ENCODE data around the gene RUNX2.
"Not testable (repeated sequence)": the region's sequence is repeated elsewhere in the genome, so short reads cannot be mapped to it uniquely, and the experiment has no call there.

Gene RUNX2

GRCh38 chr6:45531999-45532595 lies 204.0 kb downstream of the RUNX2 start:
- DNase-seq = no peak

DNA sequence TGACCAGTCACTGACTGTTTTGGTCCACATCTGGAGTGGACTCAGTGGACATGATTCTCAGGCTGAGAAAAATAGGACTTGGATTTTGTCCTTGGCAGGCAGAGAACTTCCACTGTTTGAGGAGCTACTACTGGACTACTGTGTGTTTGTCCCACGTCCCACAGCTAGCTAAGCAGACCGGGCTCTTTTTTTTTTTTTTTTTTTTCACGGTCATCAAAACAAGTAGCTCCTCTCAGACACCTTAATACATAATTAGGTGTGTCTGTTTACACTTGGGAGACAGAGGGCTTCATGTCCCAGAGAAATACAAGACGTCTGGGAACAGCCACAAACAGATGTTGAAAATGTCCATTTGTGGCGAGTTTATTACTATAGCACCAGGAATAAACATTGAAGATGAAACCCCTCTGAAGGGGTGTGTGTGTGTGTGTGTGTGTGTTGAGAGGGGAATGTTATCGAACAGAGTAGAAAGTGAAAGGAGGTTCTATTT lies 204.6 kb downstream of the RUNX2 start:
- no peak for DNase-seq

DNA sequence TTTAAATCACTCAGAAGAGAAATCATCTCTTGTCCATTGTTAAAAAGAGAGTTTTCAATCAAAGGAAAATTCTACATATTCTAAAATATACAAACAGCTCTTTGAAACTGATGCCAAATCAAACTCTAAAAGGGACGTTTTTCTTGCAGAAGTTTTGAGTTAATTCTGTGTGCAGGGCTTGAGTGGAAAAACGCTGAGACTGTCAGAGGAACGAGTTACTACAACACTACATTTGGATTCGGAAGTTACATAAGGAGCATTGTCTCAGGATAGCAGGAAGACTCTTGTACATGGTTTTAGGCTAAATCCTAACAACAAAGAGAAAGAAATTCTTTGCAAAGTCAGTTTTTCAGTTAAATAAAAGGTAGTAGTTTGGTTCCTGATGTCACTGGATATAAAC lies 205.3 kb downstream of the RUNX2 start:
- no peak for DNase-seq

DNA sequence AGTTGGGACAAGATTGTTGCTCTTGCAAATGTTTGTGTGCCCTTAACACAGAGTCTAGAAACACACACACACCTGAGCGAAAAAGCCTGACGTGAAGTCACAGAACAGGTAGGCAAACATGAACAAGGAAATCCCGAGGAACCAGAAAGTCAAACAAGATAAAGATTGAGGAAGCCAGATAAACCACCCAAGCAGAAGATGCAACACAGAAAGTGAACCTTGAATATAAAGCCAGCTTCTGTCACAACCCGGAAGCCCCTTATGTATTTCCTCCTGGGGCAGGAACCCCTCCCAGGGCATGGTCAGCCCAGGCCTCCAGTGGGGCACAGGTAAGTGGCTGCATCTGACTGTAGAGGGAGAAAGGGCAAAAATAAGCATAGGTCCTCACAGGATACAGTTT lies 207.8 kb downstream of the RUNX2 start:
- no peak for DNase-seq

- DNase-seq = no peak
Measured at GRCh38 chr6:45537539-45537938, 209.4 kb downstream of the RUNX2 start.

GRCh38 chr6:45538641-45539547 lies 210.8 kb downstream of the RUNX2 start:
- DNase-seq = no peak

GRCh38 chr6:45540375-45540920 lies 212.3 kb downstream of the RUNX2 start:
- no peak for DNase-seq

DNA sequence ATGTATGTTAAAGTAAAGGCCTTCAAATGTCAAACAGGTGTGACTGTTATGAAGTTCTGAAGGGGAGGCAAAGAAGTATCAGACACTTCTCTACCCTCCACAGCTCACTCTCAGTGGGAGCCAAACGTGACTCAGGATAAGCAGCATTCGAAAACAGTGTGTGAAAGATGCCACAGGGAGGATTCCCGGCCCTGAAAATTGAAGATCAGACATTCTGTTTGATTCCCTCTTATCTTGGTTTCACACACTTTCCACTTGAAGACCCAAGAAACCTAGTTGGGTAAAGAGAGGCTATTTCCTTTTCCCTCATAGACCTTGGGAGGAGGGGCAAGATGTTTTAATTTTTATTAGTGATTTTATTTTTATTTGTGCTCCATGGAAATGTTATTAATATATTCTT lies 213.8 kb downstream of the RUNX2 start:
- DNase-seq = no peak

GRCh38 chr6:45543298-45544235 lies 215.4 kb downstream of the RUNX2 start:
- DNase-seq = no peak

GRCh38 chr6:45545416-45545815 lies 217.3 kb downstream of the RUNX2 start:
- DNase-seq = no peak

DNA sequence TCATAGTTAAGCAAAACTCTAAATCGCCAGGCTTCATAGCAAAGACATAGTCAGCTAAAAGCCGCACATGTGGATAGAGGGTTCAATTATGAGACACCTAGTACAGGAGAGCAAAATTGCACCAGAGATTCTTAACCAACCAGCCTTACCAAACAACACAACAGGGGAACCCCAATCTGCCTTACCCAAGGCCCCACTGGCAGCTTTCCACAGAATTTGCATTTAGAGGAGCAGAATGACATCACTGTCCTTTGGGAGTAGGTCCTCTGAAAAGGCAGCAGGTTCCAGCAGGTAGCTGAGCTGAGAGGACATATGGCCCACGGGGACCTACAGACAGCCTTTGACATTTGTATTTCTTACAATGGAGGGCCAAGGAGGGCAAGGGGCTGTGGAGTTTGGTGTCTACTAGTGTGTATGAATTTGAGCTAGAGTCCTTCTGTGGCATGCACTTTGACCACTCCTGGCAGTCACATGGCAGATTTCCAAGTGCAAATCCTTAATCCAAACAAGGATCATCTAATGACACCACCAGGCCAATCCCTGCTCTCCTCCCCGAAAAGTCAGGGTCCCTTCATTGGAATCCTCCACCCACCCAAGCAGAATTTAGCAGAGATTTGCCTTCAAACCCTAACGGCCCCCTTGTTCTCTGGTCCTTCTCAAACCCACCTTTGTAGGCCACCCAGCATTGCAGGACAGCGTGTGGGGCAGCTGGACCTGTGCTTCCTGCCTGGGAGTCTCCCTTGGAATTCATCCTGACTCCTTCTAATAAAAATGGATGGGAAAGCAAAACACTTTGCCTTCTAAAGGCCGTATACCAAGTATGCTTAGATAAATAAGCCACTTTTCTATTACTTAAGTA lies 220.8 kb downstream of the RUNX2 start:
- no peak for DNase-seq

- DNase-seq = no peak
Measured at GRCh38 chr6:45552536-45552935, 224.4 kb downstream of the RUNX2 start.

- DNase-seq = no peak
Measured at GRCh38 chr6:45553730-45554344, 225.7 kb downstream of the RUNX2 start.

GRCh38 chr6:45554591-45554990 lies 226.5 kb downstream of the RUNX2 start:
- no peak for DNase-seq

DNA sequence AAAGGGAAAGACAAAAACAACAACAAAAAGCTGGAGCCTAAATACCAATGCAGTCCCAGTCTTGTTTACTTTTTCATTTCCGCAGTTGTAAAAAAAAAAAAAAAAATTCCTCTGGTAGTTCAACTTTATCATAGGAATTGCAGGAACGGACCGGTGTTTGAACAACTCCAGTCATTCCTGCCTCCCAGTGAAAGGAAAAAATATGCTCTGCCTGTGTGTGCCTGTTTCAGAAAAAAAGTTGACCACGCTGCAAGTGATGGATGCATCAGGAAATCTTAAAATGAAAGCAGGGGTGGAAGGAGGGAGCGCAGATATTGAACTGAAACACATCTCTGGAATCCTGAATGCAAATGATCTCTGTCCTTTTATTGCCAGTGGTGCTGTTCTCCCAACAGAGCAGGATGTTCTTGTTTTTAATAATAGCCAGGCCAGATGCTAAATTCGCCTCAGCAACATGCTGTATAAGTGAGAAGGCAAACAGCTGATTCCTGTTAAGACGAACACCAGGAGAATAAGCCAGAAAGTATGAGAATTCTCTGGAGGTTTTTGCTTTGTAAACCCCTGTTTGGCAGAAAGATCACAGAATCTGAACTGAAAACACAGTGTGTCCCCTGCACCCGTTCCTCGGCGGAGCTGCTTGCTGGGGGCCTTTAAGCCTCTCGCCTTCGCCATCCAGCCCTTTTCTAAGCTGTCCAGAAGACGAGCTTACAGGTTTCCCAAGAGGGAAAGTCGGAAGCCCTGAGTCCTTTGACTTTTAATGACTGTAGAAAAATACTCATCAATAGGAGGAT lies 228.0 kb downstream of the RUNX2 start:
- no peak for DNase-seq

DNA sequence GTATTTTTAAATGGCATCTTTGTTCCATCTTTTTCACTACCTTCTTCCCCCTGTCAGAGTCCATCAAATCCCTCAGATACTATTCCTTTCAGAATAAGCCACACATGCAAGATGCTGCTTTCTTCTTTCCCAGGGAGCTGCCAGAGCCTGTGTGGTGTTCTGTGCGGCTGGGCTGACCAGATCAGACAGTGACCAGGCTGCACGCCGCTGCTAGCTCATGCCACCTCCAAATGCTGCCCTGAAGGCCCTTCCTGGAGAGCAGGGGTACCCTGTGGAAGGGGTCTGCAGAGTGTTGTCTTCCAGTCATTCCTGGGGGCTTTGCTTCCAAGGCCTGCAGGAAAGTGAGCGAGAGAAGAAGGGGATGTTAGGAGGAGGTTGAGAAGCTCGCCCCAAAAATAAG lies 228.7 kb downstream of the RUNX2 start:
- no peak for DNase-seq

DNA sequence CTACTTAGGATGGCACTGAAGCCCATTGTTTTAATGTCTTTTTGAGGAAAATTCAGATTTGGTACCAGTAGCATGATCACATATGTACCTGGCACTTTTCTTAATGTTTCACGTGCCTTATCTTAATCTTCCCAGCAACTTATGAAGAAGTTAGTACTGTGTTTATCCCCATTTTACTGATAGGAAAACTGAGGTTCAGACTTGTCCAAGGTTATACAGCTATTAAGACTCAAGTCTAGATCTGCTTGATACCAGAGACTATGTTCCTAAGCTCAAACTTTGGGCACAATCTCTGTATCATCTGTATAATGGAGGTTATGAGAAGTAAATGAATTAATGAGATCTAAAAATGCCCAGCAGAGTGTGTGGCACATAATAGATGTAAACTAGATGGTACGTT lies 229.3 kb downstream of the RUNX2 start:
- DNase-seq = no peak

DNA sequence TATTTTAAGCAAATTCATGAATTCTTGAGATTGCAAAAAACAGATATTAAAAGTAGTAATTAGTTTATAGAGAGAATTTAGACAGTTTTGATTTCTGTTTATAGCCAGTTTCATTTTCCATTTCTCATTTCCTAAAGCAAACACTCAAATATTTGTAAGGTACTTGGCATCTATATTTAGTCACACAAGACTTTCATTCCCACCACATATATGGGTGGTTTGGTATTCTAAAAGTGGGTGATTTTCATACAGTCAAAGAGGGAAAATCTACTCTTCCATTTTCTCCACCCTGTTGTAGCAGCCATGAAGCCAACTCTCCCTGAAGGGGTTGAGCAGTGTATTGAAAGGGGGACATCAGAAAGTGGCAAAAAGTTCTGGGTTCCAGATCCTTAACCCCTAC lies 230.7 kb downstream of the RUNX2 start:
- no peak for DNase-seq

GRCh38 chr6:45560321-45560820 lies 232.2 kb downstream of the RUNX2 start:
- not testable (repeated sequence) for DNase-seq

DNA sequence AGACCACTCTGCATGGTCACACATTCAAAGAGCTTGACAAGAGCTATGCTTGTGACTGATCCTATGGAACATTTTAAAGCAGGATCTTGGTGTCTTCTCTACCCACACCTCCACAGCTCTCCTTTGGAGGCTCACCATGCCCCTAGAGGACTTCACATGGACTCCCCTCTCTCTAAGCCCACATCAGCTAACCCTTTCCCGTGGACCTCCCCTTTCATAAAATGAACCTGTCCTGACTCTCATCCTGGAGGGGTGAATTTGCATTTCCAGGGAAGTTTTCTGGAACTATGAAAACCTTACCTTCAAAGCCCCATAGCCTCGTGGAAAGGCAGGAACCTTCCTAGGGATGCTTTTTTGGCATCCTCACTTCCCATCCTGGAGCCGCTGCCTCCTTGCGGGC lies 234.0 kb downstream of the RUNX2 start:
- DNase-seq = no peak

All from NCI-H187 treated with DMSO at 0.1 percent for 48 hours (cell line).